ENCODE measurements around the gene MAP1LC3B2.
"Not testable (repeated sequence)": the region's sequence is repeated elsewhere in the genome, so short reads cannot be mapped to it uniquely, and the experiment has no call there.

DNA sequence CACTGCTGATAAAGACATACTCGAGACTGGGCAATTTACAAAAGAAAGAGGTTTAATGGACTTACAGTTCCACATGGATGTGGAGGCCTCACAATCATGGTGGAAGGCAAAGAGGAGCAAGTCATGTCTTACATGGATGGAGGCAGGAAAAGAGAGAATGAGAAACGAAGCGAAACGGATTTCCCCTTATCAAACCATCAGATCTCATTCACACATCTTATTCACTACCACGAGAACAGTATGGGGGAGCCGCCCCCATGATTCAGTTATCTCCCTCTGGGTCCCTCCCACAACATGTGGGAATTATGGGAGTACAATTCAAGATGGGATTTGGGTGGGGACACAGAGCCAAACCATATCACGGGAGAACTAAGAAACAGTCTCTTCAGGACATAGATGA lies 6.0 kb downstream of the MAP1LC3B2 start:
- not testable (repeated sequence) for TF ChIP-seq POLR2AphosphoS5, TAF1, POLR2A (IDR thresholded peaks at IDR 0.05; ENCODE audit: low read depth, low read length)

Data from GM12891 (cell line).